Mesodermal cell (in vitro differentiated cells): ENCODE measurements around the gene DOCK1.

Source experiments
- H3K27ac ChIP-seq: 2 replicates; pipeline ENCODE4 v1.7.0; 2013; ENCODE audit warnings: mild to moderate bottlenecking, low read depth, low read length, moderate library complexity; ENCODE audit not compliant: severe bottlenecking
- H3K36me3 ChIP-seq: 2 replicates; pipeline ENCODE4 v1.7.1; 2013; ENCODE audit warnings: mild to moderate bottlenecking, low read length, moderate library complexity; ENCODE audit not compliant: control insufficient read depth, insufficient read depth
- H3K4me1 ChIP-seq: one replicate; pipeline ENCODE4 v1.7.1; 2013; ENCODE audit warnings: mild to moderate bottlenecking, low read length; ENCODE audit not compliant: insufficient read depth, control insufficient read depth, poor library complexity, severe bottlenecking
- H3K4me3 ChIP-seq: 2 replicates; pipeline ENCODE4 v1.7.0; 2013; ENCODE audit warnings: low read length, control low read depth, mild to moderate bottlenecking; ENCODE audit not compliant: insufficient read depth, poor library complexity, severe bottlenecking; ENCODE audit errors: extremely low read depth
- H3K9me3 ChIP-seq: 2 replicates; pipeline ENCODE4 v1.7.1; 2013; ENCODE audit warnings: mild to moderate bottlenecking, low read length, moderate library complexity; ENCODE audit not compliant: control insufficient read depth
- WGBS, 2 experiments: methylation state at CpG; one replicate each; pipeline ENCODE4 v1.1.5; 2013; ENCODE audit warnings: missing lambda C conversion rate in 2 of 2; ENCODE audit not compliant: insufficient coverage in 2 of 2; 5-methylcytosine and 5-hydroxymethylcytosine counted together

DOCK1 gene

GRCh38 chr10:127159648-127160245, 254.5 kb downstream of the DOCK1 start:
- peaks cover 3% of the 10 kb centered on the region for H3K36me3 ChIP-seq
- H3K4me3 ChIP-seq: no peak overlapping the region
- 84 to 97% methylated on average over 10 to 11 of the region's 13 CpGs for WGBS, 2 experiments
- no peak overlapping the region for H3K27ac ChIP-seq
- H3K9me3 ChIP-seq: no peaks in the 10 kb centered on the region
- no peaks in the 10 kb centered on the region for H3K4me1 ChIP-seq

- Histone ChIP-seq H3K9me3 (no peaks in the 10 kb centered on the region), H3K4me1 (no peaks in the 10 kb centered on the region), H3K27ac (no peak overlapping the region), H3K36me3 (peaks cover 3% of the 10 kb centered on the region), H3K4me3 (no peak overlapping the region)
- WGBS, 2 experiments: 86 to 98% methylated on average over 3 to 4 of the region's 5 CpGs
Observed at GRCh38 chr10:127161482-127161881, 256.3 kb downstream of the DOCK1 start.

- Histone ChIP-seq H3K27ac (no peak overlapping the region), H3K4me3 (no peak overlapping the region), H3K36me3 (peaks cover 3% of the 10 kb centered on the region), H3K9me3 (no peaks in the 10 kb centered on the region), H3K4me1 (no peaks in the 10 kb centered on the region)
- WGBS, 2 experiments: 93 to 99% methylated on average over 6 of the region's 6 CpGs
Observed at GRCh38 chr10:127162841-127163240, 257.6 kb downstream of the DOCK1 start.

- Histone ChIP-seq H3K4me3 (no peak overlapping the region), H3K27ac (no peak overlapping the region), H3K36me3 (no peaks in the 10 kb centered on the region), H3K9me3 (no peaks in the 10 kb centered on the region), H3K4me1 (no peaks in the 10 kb centered on the region)
- 80 to 95% methylated on average over 3 of the region's 3 CpGs for WGBS, 2 experiments
Observed at GRCh38 chr10:127168261-127168660, 263.0 kb downstream of the DOCK1 start.

- Histone ChIP-seq H3K9me3 (no peaks in the 10 kb centered on the region), H3K36me3 (peaks cover 15% of the 10 kb centered on the region), H3K27ac (no peak overlapping the region), H3K4me3 (no peak overlapping the region), H3K4me1 (no peaks in the 10 kb centered on the region)
- WGBS, 2 experiments: 88 to 91% methylated on average over 8 of the region's 8 CpGs
Observed at GRCh38 chr10:127174866-127175265, 269.6 kb downstream of the DOCK1 start.

GRCh38 chr10:127175357-127176110, 270.3 kb downstream of the DOCK1 start:
- Histone ChIP-seq H3K4me1 (no peaks in the 10 kb centered on the region), H3K4me3 (no peak overlapping the region), H3K36me3 (peaks cover 15% of the 10 kb centered on the region), H3K27ac (no peak overlapping the region), H3K9me3 (no peaks in the 10 kb centered on the region)
- 94 to 96% methylated on average over 30 to 39 of the region's 40 CpGs for WGBS, 2 experiments

- WGBS, 2 experiments: 93 to 96% methylated on average over 13 to 16 of the region's 16 CpGs
- no peaks in the 10 kb centered on the region for H3K4me1 ChIP-seq
- H3K36me3 ChIP-seq: peaks cover 15% of the 10 kb centered on the region
- no peak overlapping the region for H3K4me3 ChIP-seq
- H3K9me3 ChIP-seq: no peaks in the 10 kb centered on the region
- H3K27ac ChIP-seq: no peak overlapping the region
Observed at GRCh38 chr10:127176649-127177048, 271.4 kb downstream of the DOCK1 start.

GRCh38 chr10:127179612-127180250, 274.5 kb downstream of the DOCK1 start:
- Histone ChIP-seq H3K4me3 (no peak overlapping the region), H3K27ac (no peak overlapping the region), H3K36me3 (peaks cover 19% of the 10 kb centered on the region), H3K9me3 (no peaks in the 10 kb centered on the region), H3K4me1 (no peaks in the 10 kb centered on the region)
- 89 to 94% methylated on average over 5 of the region's 6 CpGs for WGBS, 2 experiments

GRCh38 chr10:127182161-127182560, 276.9 kb downstream of the DOCK1 start:
- Histone ChIP-seq H3K4me3 (no peak overlapping the region), H3K27ac (no peak overlapping the region), H3K36me3 (peaks cover 19% of the 10 kb centered on the region), H3K9me3 (no peaks in the 10 kb centered on the region), H3K4me1 (no peaks in the 10 kb centered on the region)
- 96% methylated on average over 3 of the region's 4 CpGs; no CpG with 5 or more reads in 1 of the 2 experiments for WGBS, 2 experiments

GRCh38 chr10:127184582-127184981, 279.4 kb downstream of the DOCK1 start:
- H3K27ac ChIP-seq: no peak overlapping the region
- peaks cover 4% of the 10 kb centered on the region for H3K36me3 ChIP-seq
- H3K4me1 ChIP-seq: no peaks in the 10 kb centered on the region
- WGBS, 2 experiments: no CpG with 5 or more reads among the region's 2 CpGs
- H3K4me3 ChIP-seq: no peak overlapping the region
- H3K9me3 ChIP-seq: no peaks in the 10 kb centered on the region

GRCh38 chr10:127186813-127187212, 281.6 kb downstream of the DOCK1 start:
- no peaks in the 10 kb centered on the region for H3K4me1 ChIP-seq
- no peaks in the 10 kb centered on the region for H3K9me3 ChIP-seq
- no peak overlapping the region for H3K4me3 ChIP-seq
- peaks cover 4% of the 10 kb centered on the region for H3K36me3 ChIP-seq
- H3K27ac ChIP-seq: no peak overlapping the region
- WGBS, 2 experiments: 84 to 85% methylated on average over 4 of the region's 7 CpGs
